Measurements from ENCODE around the gene PPP1R9B.
A peak's percentile ranks its signal among the peaks of the same experiment; 100 is the strongest.

PPP1R9B gene

DNA sequence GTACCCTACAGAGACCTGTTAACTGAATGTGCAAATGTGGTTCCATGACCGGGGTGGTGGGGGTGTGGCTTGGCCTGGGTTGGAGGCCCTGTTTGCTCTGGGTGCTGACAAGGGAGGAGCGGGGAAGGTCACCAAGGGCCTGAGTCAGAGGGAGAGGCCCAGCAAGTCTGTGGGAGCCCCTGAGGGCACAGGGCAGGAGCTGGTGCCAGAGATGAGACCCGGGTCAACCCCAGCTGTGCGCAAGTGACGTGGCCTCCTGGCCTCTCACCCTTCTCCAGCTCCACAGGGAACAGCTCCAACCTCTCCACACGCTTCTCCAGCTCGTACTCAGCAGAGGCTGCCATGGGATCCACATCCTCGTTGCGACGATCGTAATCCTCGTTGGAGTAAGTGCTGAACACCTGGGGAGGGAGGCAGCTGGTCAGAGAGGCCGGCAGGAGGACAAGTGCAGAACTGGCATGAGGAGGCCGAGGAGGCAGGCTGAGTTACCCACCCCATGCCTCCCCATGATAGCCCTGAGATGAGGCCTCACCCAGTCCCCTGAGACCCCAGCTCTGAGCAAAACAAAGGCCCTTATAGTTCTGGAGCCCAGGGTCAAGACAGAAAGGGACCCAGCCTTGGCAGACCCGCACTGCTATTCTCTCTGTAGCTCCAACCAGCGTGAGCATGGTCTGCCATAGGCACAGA lies 5.5 kb downstream of the PPP1R9B start:
- no peak for DNase-seq (ENCODE audit: low read depth)
- H3K4me3 ChIP-seq (replicated peaks; ENCODE audit: low read depth, low read length): no peak overlapping the region
- TF ChIP-seq, protein P1, sequence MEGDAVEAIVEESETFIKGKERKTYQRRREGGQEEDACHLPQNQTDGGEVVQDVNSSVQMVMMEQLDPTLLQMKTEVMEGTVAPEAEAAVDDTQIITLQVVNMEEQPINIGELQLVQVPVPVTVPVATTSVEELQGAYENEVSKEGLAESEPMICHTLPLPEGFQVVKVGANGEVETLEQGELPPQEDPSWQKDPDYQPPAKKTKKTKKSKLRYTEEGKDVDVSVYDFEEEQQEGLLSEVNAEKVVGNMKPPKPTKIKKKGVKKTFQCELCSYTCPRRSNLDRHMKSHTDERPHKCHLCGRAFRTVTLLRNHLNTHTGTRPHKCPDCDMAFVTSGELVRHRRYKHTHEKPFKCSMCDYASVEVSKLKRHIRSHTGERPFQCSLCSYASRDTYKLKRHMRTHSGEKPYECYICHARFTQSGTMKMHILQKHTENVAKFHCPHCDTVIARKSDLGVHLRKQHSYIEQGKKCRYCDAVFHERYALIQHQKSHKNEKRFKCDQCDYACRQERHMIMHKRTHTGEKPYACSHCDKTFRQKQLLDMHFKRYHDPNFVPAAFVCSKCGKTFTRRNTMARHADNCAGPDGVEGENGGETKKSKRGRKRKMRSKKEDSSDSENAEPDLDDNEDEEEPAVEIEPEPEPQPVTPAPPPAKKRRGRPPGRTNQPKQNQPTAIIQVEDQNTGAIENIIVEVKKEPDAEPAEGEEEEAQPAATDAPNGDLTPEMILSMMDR (IDR thresholded peaks at IDR 0.05; ENCODE audit: low read length, missing control alignments): no peak

DNA sequence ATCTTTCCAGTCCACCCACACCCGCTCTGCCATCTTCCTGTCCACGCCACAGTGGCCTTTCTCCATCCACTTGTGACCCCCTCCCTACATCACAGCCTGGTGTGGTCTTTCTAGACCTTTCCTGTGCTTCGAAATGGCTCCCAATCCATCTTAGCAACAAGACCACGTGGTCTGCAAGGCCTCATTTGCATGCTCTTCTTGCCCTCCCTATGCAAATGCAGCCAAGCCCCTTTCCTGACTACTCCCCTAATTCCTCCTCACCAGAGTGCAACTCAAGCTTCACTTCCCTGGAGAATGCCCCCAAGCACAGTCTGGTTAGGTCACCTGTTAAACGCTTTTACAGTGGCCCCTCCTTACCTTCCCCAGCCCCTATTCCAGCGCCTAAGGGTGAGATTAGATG lies 6.1 kb downstream of the PPP1R9B start:
- DNase-seq (ENCODE audit: low read depth): no peak
- TF ChIP-seq, protein P1 (IDR thresholded peaks at IDR 0.05; ENCODE audit: low read length, missing control alignments): no peak
- no peak overlapping the region for H3K4me3 ChIP-seq (replicated peaks; ENCODE audit: low read depth, low read length)

DNA sequence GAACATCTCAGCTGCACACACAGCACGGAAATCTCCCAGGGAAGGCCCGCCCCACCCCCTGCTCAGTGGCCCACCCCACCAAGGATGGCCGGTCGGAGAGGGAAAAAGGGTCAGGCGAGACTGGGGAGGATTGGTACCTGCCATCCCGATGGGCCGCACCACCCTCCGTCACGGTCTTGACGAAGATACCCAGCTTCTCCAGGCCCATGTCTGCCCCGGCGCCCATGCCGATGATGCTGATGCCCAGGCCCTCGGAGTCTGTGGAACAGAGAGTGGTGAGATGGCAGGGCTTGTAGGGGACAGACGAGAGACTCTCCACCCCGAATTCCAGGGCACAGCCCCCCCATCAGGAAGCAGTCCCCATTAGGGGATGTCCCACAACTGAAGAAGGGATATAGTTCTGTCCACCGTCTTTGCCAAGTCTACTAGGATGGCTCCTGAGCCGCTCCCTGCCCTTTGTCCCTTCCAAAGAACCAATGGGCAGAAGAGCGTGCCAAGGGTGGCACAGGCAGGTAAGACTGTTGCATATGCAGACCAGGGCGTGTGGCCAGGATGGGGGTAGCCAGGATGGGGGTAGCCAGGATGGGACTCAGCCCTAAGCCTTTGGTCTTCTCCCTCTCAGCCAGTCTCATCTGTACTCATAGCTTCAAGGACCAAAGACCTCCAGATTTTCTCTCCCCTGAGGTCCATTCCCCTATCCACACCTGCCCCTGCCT lies 6.9 kb downstream of the PPP1R9B start:
- H3K4me3 ChIP-seq (replicated peaks; ENCODE audit: low read depth, low read length): no peak overlapping the region
- DNase-seq (ENCODE audit: low read depth): no peak
- TF ChIP-seq, protein P1 (IDR thresholded peaks at IDR 0.05; ENCODE audit: low read length, missing control alignments): no peak

DNA sequence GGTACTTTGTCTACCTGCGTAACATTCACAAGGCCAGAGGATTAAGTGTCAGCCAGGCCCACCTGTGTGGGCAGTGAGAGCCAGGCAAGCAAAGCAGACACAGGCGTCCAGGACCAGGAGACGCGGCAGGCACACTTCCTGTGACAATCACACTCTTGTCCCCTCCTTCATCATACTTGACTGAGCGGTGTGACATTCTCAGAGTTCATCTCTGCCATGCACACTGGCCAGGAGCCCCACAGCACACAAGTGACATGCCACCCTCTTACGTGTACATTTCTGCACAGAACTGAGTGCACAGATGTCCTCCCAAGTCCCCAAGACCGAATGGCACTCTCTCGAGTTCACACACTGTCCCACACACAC lies 8.7 kb downstream of the PPP1R9B start:
- no peak for DNase-seq (ENCODE audit: low read depth)
- TF ChIP-seq, protein P1 (IDR thresholded peaks at IDR 0.05; ENCODE audit: low read length, missing control alignments): no peak
- no peak overlapping the region for H3K4me3 ChIP-seq (replicated peaks; ENCODE audit: low read depth, low read length)

DNA sequence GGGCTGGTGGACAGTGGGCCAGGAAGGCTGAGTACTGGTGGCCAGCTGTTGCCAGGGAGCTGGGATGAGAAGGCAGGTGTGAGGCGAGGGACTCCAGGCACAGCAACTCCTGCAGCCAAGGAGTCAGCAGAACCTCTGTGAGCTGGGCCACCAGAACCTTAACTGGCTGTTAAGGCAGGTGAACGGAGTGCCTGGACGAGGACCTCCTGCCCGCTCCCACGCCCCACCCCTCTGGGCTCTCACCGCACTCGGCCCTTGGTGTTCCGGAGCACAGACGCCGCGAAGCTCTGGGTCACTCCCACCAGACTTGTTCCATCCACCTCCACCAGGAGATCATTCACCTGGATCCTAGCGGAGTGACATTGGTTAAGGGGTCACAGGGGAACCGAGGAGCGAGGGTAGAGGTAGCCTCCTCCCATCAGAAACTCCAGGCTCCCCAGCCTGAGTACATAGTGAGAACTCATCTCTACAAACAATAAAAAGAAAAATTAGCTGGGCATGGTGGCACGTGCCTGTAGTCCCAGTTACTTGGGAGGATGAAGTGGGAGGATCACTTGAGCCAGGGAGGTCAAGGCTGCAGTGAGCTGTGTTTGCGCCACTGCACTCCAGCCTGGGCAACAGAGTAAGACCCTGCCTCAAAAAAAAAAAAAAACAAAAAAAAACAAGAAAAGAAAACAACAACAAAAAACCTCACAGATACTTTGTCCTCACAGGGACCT lies 9.3 kb downstream of the PPP1R9B start:
- H3K4me3 ChIP-seq (replicated peaks; ENCODE audit: low read depth, low read length): no peak overlapping the region
- TF ChIP-seq, protein P1 (IDR thresholded peaks at IDR 0.05; ENCODE audit: low read length, missing control alignments): no peak
- DNase-seq (ENCODE audit: low read depth): no peak

DNA sequence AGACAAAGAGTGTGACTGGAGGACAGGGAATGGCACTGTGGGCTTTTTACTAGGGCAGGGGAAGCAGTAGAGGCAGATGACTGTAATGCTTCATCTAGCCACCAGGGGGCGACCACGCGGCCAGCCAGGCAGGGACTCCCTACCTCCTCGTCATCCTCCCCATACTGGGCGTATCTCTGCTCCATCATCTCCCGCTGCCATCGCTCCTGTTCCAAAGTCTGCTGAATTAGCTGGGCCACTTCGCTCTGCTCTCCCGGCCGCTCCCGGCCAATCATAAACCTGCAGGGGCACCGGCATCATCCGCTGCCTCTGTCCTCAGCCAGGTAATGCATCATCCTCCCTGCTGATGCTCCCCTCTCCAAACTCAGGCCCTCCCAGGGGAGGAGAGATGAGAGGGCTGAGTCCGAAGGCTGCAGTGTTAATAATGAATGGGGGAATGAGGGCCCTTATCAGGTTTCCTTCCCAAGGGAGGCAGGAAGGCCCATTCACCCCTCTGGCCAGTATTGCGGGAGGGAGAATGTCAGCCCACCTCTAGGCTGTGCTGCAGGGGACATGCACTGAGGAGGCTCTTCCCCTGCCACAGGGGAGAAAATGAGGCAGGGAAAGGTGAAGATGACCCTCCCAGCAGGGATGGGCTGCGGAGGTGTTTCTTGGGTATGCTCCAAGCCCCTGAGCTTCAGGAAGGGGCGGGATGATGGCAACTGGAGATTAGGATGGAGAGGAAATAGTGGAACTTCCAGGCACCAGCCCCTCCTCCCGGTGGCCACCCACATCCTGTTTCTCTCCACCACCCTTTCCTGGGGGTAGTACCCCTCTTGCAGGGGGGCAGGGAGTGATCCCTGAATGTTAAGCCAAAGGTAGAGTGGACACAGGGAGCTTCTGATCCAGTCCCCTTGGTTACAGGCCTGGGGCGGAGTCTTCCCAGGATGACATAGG lies 10.3 kb downstream of the PPP1R9B start:
- TF ChIP-seq, protein P1 (IDR thresholded peaks at IDR 0.05; ENCODE audit: low read length, missing control alignments): peak; percentile 91
- no peak overlapping the region for H3K4me3 ChIP-seq (replicated peaks; ENCODE audit: low read depth, low read length)
- DNase-seq (ENCODE audit: low read depth): peak; percentile 84
